NCI-H2029 treated with DMSO at 0.1 percent for 48 hours (cell line): Measurements from ENCODE around the gene ATL2.
"Not testable (repeated sequence)": the region's sequence is repeated elsewhere in the genome, so short reads cannot be mapped to it uniquely, and the experiment has no call there.

Experiments
- DNase-seq: peaks from one replicate; lab custom pipeline; 2025; lab: John Stamatoyannopoulos, UW

ATL2 gene

DNA sequence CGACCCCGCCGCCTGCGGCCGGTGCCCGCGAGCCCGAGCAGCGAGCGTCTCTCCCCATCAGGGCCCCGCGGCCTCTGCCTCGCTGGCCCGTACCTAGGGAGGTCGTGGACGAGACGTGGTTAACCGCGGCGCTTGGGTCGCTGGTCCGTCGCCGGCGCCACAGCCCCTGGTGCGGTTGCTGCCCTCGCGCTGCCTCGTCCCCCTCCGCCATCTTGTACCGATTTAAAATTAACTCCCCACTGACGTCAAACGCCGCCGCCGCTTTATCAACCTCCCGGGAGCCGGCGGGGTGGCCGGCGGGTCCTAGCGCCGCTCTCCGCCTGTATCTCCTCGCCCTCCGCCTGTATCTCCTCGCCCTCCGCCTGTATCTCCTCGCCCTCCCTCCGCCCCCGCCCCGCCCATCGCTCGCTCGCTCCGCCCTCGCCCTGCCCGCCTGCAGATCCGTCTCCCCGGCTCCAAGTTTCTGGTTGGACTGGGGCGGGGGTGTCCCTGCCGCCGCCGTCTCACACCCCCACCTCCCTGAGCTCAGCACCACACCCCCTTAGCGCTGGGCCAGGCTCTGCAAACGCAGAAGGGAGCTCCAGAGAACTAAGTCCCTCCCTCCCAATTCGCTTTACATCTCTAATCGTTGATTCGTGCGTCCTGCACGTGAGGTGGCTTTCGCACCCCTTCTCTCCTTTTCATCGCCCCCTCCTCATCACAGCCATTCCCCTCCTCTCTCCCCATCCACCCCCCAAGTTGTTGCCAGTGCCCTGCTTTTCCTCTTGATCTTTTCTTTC lies at the start of gene ATL2:
Gene ATL2, minus strand, starts transcription at position 224 of the 779 bp plus-strand sequence. Its CDS starts 13 bp downstream, at position 211.
- peak; percentile 50 for DNase-seq

DNA sequence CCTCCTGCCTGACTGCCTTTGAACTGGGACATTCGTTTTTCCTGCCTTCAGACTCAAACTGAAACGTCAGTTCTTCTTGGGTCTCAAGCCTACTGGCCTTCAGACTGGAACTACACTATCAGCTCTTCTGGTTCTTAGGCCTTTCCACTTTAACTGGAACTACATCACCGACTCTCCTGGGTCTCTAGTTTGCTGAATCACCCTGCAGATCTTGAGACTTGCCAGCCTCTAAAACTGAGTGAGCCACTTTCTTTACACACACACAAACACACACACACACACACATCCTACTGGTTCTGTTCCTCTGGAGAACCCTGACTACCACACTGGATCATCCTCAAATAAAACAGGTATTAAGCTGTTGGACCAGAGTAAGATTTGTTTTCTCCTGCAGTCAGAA lies 46.7 kb upstream of the ATL2 start:
- DNase-seq = no peak

DNA sequence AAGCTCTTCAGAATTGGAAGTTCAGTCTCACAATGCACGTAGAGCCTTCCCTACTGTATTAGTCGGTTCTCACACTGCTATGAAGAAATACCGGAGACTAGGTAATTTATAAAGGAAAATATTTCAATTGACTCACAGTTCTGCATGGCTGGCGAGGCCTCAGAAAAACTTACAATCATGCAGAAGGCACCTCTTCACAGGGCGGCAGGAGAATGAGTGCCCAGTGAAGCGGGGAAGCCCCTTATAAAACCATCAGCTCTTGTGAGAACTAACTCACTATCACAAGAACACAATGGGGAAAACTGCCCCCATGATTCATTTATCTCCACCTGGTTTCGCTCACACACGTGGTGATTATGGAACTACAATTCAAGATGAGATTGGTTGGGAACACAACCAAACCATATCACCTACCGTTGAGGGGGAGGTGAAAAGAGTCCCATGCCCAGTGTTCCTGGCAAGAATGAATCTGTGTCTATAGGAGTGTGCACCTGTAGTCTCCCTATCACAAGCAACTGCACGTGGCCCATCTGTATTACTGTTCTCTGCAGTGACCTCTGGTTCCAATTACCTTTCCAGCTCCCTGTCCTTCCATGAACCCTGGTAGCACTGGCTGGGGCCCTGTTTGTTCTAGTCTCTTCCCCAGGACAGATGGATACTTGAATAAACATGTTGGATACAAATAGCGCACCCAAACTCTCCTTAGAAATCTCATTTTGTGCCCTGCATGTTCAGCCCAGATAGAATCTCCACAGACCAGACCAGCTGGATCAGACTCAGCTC lies 44.4 kb upstream of the ATL2 start:
- no peak for DNase-seq

DNA sequence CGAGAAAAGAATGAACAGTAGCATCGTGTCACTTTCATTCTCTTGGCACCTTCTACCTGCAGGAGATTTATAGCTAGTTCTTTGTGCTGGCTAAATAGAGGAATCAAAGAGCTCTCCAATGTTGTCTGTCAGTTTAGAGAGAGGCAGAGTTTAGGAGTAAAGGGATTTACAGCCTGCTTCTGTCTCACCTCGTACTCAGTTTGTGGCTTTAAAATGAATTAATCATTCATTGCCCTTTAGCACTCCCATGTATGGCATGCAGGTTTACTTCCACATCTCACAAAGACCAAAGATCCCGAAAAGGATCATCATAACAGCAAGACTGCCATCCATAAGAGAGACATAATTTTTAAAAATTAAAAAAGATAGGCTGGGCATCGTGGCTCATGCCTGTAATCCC lies 42.4 kb upstream of the ATL2 start:
- DNase-seq = no peak

DNA sequence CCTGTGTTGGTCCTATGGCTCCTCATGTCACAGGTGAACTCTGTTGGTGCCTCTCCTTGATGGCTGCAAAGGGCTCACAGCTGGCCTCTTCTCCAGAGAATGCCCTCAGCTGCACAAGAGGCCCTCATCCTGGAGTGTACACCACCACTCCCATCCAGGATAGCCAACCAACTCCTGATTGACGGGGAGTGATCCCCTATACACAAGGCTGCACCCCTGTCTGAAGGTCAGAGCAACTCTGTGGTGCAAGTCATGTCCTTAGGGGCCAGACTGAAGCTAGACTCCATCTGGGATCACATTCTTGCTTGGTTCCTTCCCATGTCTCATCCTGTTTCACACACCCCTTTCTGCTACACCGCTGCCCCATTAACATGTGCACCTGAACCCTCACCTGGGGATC lies 41.7 kb upstream of the ATL2 start:
- DNase-seq = no peak

DNA sequence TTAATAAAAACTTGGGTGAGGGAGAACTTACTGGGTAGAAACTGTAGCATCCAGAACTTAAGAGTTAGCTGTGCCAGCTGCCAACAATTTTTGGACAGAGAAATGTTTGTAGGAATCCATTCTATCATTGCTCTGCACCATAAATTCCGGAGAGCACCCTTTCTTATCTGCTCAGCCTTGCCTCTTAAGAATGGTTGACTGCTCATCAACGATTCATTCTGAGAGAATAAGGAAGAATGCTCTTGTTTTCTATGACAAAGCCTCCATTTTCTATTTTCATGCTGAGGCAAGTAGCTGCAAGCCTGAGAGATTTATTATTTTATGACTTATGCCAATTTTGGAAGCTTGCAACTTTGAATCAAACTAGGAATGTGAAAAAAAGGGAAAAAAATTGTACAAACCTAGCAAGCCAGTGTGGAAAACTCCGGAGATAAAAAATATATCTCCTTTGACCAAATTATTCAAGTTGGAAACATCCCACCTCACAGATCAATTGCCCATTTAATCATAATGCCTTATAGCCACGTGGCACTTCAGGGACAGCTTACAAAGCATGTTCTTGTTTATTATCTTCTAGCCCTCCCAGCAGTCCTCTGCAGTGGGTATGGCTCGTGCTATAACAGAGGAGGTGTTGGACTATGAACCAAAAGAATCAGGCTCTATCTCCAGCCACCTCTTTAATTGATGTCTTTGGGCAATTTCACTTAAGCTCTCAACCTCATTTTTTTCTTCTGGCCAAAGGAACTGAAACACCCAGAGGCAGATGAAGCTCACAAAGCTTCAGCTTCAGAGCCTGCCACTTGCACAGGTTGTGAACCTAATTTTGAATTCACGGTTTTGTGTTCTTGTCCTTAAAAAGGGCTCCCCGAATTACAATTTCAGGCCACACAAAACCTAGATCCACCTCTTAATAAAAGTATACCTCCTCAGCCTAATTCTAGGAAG lies 40.9 kb upstream of the ATL2 start:
- DNase-seq = no peak

DNA sequence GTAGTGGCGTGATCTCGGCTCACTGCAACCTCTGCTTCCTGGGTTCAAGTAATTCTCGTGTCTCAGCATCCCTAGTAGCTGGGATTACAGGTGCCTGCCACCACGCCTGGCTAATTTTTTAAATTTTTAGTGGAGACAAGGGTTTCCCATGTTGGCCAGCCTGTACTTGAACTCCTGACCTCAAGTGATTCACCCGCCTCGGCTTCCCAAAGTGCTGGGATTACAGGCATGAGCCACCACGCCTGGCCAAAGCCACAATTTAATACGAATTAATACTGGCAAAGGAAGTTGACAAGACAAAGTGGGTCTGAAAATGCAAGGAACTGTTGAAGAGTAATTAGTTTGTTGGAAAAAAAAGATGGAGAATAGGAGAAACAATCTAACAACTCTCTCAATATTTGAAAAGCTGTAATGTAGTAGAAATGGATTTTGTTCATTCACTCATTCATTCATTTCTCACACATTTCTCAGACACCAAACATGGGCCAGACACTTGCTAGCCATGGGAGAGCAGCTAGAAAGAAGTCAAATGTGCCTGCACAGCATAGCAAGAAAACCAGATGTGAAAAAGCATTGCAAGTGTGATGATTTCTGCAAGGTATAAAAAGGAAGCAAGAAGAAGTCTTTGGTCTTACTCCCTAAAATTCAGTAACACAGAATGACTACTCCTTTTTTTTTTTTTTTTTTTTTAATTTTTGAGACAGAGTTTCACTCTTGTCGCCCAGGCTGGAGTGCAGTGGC lies 39.4 kb upstream of the ATL2 start:
- no peak for DNase-seq

DNA sequence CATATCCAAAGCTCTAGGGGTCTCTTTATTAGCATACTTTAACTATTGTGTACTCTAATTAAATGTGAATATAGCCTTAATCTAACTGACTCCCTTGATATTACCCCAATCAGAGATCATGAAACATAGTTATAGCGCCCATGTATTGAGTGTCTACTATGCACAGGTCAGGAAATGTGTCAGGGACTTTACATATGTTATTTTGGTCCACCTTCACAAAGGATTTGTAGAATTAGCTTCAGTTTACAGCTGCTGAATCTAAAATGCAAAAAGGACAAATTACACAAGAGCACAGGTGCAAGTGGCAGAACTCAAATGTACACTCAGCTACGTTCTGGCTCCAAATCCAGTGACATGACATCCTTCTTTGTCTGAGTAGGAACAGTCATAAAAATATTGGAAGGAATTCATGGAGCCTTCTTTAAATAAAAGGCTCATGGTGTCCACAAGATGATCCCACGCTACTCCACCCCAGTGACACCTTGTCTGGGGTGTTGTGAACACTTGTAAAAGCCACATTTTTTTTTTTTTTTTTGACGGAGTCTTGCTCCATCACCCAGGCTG lies 38.7 kb upstream of the ATL2 start:
- DNase-seq = no peak

DNA sequence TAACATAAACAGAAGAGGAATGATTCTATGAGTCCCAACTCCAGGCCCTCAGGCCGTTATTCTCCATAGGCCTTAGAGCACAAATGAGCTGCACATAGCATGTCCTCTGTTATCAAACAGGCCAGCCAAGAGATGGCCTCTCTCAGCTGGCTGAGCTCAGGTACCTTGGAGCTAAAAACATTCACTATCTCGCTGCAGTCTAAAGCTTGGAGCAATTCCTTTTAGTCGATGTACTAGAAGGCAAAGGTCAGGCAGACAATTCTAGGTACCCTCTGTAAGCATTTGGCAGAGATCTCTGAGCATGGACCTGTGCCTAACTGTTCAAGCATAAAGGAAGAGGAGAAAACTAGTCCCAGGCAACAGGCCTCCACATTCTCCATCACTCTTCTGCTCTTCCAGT lies 38.0 kb upstream of the ATL2 start:
- no peak for DNase-seq

DNA sequence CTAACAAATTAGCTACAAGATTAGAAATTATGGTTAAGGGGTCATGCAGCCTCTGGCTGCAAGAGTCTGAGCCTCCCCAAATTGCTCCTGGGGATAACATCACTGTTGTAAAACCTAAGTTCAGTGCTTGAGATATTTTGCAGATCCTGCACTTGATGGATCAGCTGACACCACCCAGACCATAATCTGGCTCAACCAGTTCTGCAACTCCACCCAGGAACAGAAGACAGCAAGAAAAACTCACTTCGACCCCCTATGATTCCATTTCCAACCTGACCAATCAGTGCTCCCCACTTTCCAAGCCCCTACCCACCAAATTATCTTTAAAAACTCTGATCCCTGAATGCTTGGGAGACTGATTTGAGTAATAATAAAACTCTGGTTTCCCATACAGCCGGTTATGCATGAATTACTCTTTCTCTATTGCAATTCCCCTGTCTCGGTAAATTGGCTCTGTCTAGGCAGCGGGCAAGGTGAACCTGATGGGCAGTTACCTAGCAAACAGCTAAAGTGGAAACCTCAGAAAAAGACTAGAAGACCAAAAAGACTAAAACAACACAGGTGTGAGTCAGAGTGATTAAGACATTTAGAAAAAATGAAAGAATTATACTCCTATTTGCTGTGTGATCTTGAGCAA lies 35.3 kb upstream of the ATL2 start:
- not testable (repeated sequence) for DNase-seq

DNA sequence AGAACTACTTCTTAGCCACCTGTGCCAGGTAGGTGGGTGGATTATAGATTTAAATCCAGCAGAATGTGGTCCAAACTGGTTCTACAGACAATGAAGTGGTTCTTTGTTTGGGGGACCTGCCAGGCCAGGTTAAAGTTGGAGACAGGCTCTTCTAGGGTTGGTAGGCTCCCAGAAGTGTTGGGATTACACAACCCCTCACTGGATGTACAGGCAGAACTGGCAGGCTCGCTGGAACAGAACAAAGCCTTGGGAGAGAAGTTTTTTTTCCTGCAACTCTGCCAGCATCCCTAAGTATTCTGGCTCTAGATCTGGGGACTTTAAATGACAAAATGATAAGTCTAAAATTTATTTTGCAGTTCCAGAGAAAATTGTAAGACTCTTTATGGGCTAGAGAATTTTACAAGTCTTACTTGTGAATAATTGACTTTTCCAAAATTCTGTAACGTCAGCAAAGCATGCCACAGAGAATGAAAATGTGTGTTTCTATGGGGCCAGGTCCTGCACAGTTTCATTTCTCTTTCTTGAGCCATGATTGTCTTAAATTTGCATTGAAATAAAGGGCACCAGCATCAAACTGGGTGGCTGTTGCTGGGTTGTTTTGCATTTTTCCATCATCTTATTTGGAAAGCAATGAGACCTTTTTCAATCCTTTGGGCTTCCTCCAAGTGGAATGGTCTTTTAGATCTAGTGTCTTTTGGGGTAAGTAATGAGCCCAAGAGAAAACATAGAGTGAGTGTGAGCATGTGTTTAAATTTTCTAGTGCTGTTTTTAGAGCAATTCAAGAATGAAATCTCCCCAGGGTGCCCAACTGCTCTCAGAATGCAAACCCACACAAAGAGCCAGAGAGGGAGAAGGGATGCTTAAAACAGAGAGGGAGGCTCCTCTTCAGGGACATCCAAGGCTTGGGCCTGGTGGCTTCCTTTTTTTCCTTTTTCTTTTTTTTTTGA lies 32.4 kb upstream of the ATL2 start:
- DNase-seq = no peak

DNA sequence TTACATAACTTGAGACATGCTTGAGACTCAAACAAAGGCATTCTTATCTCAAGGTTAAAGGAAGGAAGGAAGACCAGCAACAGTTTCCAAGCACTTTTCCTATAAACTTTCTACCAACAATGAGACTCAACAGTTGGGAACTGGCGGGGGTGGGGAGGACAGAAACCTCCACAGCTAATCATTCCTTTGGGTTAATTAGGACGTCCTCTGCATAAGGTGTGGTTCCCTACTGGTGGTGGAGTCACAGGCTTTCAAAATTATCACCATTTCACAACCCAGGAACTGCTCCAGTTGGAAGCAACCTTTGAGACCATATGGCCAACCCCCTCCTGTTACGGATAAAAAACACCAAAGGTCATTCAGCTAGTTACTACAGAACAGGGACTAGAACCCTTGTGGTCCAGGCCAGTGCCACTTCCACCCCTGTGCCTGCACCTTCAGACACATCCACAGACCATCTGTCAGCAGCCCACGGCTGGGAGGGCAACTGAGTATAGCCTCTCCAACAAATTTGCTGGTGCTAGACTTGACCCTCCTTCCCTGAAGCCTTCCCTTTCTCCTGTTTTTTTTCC lies 30.1 kb upstream of the ATL2 start:
- no peak for DNase-seq

DNA sequence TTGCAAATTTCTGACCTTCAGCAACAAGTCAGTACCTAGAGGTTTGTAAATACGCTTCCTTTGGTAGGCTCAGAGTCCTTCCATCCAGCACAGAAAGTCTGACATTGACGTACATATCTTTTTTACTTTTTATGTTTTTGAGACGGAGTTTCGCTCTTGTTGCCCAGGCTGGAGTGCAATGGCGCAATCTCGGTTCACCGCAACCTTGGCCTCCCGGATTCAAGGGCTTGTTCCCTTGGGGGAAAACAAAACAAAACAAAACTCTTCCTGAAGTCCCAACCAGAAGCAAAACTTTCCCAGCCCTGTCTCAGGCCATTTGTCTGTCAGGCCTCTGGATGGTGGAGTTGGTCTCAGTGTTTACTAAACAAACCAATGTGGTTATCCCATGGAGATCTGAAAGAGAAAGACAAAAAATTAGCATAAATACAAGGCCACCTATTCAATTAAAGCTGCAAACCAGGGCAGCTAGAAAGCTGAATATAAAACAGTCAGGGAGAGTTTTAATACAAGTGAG lies 29.6 kb upstream of the ATL2 start:
- DNase-seq = no peak

DNA sequence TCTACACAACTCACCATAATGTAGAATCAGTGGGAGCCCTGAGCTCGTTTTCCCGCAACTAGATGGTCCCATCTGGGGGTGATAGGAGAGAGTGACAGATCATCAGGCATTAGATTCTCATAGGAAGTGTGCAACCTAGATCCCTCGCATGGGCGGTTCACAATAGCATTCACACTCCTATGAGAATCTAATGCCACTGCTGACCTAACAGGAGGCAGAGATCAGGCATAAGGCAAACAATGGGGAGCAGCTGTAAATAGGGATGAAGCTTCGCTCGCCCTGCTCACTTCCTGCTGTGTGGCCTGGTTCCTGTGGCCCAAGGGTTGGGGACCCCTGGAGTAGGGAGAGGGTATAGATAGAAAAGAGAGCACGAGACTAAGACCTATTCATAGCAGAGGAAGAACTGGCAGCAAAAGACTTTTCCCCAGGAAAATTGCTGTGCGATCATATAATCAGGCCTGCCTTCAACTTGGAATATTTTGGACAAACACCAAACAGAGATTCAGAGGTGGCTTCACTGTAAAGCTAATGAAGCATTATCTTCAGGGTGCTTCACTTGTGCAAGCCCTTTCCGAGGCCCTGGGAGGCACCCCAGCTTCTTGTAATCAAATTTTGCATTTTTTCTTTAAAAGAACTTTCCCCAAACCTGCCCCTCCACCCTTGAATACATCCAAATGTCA lies 29.0 kb upstream of the ATL2 start:
- DNase-seq = no peak

DNA sequence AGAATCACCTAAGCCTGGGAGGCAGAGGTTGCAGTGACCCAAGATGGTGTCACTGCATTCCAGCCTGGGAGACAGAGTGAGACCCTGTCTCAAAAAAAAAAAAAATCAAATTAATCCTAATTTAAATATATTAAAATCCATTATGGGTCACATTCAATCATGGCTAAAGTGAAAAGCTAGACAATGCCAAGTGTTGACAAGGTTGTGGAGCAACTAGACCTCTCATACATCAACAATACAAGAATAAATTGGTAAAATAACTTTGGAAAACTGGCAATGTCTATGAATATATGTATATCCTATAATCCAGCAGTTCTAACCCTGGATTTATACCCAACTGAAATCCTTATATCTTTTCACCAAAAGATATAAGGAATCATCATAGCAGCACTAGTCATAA lies 23.4 kb upstream of the ATL2 start:
- DNase-seq = no peak

DNA sequence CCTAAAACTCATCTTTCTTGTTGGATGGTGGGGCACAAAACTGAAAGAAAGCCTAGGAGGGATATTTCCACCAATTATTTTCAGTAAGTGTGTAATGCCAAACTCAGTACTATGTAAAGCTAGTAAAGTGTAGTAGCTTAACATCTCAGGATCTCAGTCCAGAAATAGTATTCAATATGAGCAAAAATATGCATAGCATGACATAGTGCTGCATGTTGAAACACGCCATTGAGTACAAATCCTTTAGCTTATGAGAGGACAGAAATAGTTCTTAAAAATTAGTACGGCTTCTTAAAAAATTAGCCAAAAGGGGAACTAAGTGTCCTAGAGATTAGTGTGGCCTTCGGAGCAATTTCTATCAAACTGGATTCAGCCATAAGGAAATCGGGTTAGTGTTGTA lies 21.7 kb upstream of the ATL2 start:
- DNase-seq = no peak

DNA sequence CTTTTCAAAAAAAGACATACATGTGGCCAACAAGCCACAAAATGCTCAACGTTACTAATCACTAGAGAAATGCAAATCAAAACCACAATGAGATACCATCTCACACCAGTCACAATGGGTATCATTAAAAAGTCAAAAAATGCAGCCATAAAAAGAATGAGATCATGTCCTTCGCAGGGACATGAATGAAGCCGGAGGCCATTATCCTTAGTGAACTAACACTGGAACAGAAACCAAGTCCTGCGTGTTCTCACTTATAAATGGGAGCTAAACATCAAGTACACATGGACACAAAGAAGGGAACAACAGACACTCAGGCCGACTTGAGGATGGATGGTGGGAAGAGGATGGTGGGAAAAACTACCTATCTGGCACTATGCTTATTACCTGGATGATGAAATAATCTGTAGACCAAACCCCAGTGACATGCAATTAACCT lies 17.8 kb upstream of the ATL2 start:
- no peak for DNase-seq

DNA sequence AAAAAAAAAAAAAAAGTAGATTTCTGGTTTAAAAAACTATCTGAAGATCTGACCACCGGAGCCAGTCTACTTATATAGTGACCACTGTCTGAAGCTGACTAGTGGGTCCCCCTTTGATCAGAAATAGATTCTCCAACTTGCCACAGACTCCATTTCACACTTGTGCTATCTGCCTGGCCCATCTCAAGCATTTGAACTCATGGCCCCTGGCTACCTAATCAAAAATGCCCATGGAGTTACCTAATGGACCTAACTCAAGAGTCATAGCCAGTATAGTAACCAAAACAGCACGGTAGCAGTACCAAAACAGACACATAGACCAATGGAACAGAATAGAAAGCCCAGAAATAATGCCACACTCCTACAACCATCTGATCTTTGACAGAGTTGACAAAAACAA lies 17.0 kb upstream of the ATL2 start:
- no peak for DNase-seq
